ENCODE measurements around the gene FRAS1. TPM values are rescaled to one million over a fixed set of nuclear protein-coding genes. Genes with fewer than 3 reads are reported as not detected.

The FRAS1 gene
- total and polyA plus RNA-seq, 9 of the 15 experiments (the other 6 are each of a cell fraction or from before 2014, with no cell fraction given) = under 0.01 to 0.11 (median 0.04) TPM; not detected in 2

DNA sequence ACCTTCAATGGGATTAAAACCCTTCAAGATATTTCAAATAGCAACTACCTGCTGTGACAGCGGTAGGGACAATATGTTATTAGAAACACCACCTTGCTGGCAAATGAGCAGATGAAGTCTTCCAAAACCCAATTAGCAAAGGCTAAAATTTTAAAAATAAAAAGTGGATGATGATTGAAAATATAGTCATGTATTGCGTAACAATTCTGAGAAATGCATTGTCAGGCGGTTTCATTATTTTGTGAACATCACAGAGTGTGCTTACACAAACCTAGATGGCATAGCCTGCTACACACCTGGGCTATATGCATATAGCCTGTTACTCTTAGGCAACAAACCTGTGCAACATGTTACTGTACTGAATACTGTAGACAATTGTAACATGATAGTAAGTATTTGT lies 403.2 kb downstream of the FRAS1 start:
- Histone ChIP-seq H3K4me3 (no peak overlapping the region), H3K9ac (ENCODE audit: insufficient read depth in 1 of 2, low read depth in 2 of 2, low read length in 2 of 2) (no peak overlapping the region), H3K36me3 (ENCODE audit: control insufficient read depth, insufficient read depth, low read length) (no peaks in the 10 kb centered on the region), H3K79me2 (ENCODE audit: control insufficient read depth, insufficient read depth, low read length) (no peaks in the 10 kb centered on the region), H2AFZ (ENCODE audit: low read depth, low read length) (no peak overlapping the region), H3K4me2 (ENCODE audit: insufficient read depth, low read length) (no peak overlapping the region), H3K27me3 (ENCODE audit: control insufficient read depth in 2 of 2, insufficient read depth in 2 of 2, low read length in 2 of 2) (peaks cover 2 to 10% of the 10 kb centered on the region in 2 experiments; a peak in 3 of 5 replicates), H3K9me1 (ENCODE audit: control insufficient read depth, insufficient read depth, low read length) (no peaks in the 10 kb centered on the region), H4K20me1 (replicated peaks; ENCODE audit: control insufficient read depth, insufficient read depth, low read length) (no peaks in the 10 kb centered on the region), H3K9me3 (replicated peaks; ENCODE audit: control insufficient read depth, insufficient read depth, low read depth, low read length) (no peaks in the 10 kb centered on the region), H3K4me1 (replicated peaks in 1 of 2; ENCODE audit: control insufficient read depth in 2 of 2, insufficient read depth in 2 of 2, low read length in 2 of 2) (no peaks in the 10 kb centered on the region), H3K27ac (ENCODE audit: extremely low read depth, low read depth, low read length) (no peak overlapping the region)
- FAIRE-seq (no peak), DNase-seq (ENCODE audit: extremely low read depth in 1 of 4, low spot score in 3 of 4) (no peak), ATAC-seq (no peak)
- in situ Hi-C loops (cut with MboI) = no loop called here
- BruUV-seq (replicated peaks) = no TSS peak
- no peak for TF ChIP-seq MEIS2 (IDR thresholded peaks at IDR 0.05; ENCODE audit: partially characterized antibody)
- TF ChIP-seq, protein P1, sequence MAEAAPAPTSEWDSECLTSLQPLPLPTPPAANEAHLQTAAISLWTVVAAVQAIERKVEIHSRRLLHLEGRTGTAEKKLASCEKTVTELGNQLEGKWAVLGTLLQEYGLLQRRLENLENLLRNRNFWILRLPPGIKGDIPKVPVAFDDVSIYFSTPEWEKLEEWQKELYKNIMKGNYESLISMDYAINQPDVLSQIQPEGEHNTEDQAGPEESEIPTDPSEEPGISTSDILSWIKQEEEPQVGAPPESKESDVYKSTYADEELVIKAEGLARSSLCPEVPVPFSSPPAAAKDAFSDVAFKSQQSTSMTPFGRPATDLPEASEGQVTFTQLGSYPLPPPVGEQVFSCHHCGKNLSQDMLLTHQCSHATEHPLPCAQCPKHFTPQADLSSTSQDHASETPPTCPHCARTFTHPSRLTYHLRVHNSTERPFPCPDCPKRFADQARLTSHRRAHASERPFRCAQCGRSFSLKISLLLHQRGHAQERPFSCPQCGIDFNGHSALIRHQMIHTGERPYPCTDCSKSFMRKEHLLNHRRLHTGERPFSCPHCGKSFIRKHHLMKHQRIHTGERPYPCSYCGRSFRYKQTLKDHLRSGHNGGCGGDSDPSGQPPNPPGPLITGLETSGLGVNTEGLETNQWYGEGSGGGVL (CRISPR knock-in tag; IDR thresholded peaks at IDR 0.05) = no peak
- no peak for TF ChIP-seq GTF2E2 (tag; IDR thresholded peaks at IDR 0.05)
- TF ChIP-seq CEBPG (CRISPR knock-in tag; IDR thresholded peaks at IDR 0.05) = peak; percentile 74
- TF ChIP-seq CEBPG (tag; conservative IDR thresholded peaks at IDR 0.05 in 1 of 2, IDR thresholded peaks at IDR 0.05 in 1 of 2) = peak; percentile 87 to 98
- TF ChIP-seq ETS2 (tag; IDR thresholded peaks at IDR 0.05; ENCODE audit: borderline replicate concordance, poor library complexity, severe bottlenecking) = no peak
- no peak for TF ChIP-seq TBP (optimal IDR thresholded peaks at IDR 0.05; ENCODE audit: low read depth, low read length)
- TF ChIP-seq ESRRA (IDR thresholded peaks at IDR 0.05; ENCODE audit: borderline replicate concordance, low read depth) = no peak
- TF ChIP-seq, protein P2, sequence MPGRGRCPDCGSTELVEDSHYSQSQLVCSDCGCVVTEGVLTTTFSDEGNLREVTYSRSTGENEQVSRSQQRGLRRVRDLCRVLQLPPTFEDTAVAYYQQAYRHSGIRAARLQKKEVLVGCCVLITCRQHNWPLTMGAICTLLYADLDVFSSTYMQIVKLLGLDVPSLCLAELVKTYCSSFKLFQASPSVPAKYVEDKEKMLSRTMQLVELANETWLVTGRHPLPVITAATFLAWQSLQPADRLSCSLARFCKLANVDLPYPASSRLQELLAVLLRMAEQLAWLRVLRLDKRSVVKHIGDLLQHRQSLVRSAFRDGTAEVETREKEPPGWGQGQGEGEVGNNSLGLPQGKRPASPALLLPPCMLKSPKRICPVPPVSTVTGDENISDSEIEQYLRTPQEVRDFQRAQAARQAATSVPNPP (IDR thresholded peaks at IDR 0.05; ENCODE audit: borderline replicate concordance, insufficient read depth, insufficient read length) = no peak
- no peak for TF ChIP-seq SIX5 (IDR thresholded peaks at IDR 0.05; ENCODE audit: borderline replicate concordance in 1 of 2, insufficient read depth in 1 of 2, low read depth in 1 of 2, low read length in 2 of 2)
- TF ChIP-seq CEBPB (tag; IDR thresholded peaks at IDR 0.05) = peak; percentile 96
- TF ChIP-seq NFE2 (IDR thresholded peaks at IDR 0.05; ENCODE audit: low read depth) = no peak
- no peak for TF ChIP-seq GABPA (tag; conservative IDR thresholded peaks at IDR 0.05; ENCODE audit: low read depth)
- no peak for TF ChIP-seq C11orf30 (IDR thresholded peaks at IDR 0.05; ENCODE audit: low read depth)
- TF ChIP-seq, protein P3, sequence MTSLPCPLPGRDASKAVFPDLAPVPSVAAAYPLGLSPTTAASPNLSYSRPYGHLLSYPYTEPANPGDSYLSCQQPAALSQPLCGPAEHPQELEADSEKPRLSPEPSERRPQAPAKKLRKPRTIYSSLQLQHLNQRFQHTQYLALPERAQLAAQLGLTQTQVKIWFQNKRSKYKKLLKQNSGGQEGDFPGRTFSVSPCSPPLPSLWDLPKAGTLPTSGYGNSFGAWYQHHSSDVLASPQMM (CRISPR knock-in tag; IDR thresholded peaks at IDR 0.05) = no peak
- CTCF ChIA-PET (ENCODE audit: low intra/inter-chr PET ratio) = no interaction called here
- intact Hi-C loops (cut with micrococcal nuclease) = no loop called here
- 1% methylated on average over 3 of the region's 3 CpGs for WGBS (ENCODE audit: insufficient coverage, low coverage, missing lambda C conversion rate)
- POLR2A ChIA-PET = no interaction called here
